ENCODE data around the gene NOTCH4. TPM values are rescaled to one million over a fixed set of nuclear protein-coding genes. Genes with fewer than 3 reads are reported as not detected.
A peak's percentile ranks its signal among the peaks of the same experiment; 100 is the strongest.

Gene NOTCH4
- total and polyA plus RNA-seq, 9 of the 15 experiments (the other 6 are each of a cell fraction or from before 2014, with no cell fraction given), result 0.24 to 4.3 (median 1.7) TPM

DNA sequence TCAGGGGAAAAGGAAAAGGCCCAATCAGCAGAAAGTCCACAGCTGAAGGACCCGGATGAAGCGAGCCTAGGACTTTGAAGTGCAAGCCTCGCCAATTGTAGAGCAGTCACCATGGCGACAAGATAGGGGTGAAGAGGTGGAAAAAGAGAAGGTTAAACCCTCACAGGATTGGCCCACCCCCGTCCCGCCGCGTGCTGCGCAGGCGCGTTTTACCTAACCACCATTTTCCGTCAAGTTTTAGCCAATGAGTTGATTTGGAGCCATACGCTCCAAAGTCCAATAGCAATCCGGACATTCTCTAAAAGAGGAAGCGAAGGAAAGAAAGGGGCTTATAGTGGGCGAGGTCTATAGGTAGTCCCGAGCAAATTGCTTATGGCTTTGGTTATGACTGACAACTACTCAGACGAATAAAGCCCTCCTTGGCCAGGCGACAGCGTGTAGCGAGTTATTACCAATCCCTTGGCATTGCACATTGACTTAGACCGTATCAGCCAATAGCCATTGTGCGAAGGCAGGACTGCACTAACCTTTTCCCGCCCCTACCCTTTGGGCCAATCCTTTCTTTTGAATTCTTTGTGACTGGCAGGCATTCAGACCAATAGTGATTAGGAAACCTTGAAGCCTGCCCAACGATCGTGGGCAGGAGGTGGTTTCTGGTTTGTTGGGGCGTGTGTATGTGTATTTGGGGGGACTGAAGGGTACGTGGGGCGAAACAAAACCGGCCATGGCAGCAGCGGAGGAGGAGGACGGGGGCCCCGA, 45.9 kb downstream of the NOTCH4 start, which contains the start of gene RNF5 (continued):
- TF ChIP-seq XRCC5 (IDR thresholded peaks at IDR 0.05; ENCODE audit: low read depth, low read length) (0 out of 2 replicates have a peak, but pooled peaks have one; percentile 51), CEBPG (CRISPR knock-in tag; IDR thresholded peaks at IDR 0.05) (no peak), CEBPG (tag; conservative IDR thresholded peaks at IDR 0.05 in 1 of 2, IDR thresholded peaks at IDR 0.05 in 1 of 2) (0 out of 4 replicates have a peak, but pooled peaks of 1 of the 2 experiments have one; percentile 27), DIDO1 (tag; IDR thresholded peaks at IDR 0.05; ENCODE audit: low read depth) (0 out of 2 replicates have a peak, but pooled peaks have one; percentile 10), SAP30 (IDR thresholded peaks at IDR 0.05; ENCODE audit: borderline replicate concordance, insufficient read depth, low read depth, low read length, poor library complexity, severe bottlenecking) (no peak), CEBPB (tag; IDR thresholded peaks at IDR 0.05) (peak; percentile 59), PML (IDR thresholded peaks at IDR 0.05; ENCODE audit: low read length) (peak; percentile 14; the same call in 1 of the 2 replicates), RCOR1 (IDR thresholded peaks at IDR 0.05; ENCODE audit: borderline replicate concordance in 1 of 2, low read depth in 2 of 2, low read length in 2 of 2) (peak in 1 of 2 experiments; percentile 76; a peak in 2 of 4 replicates)
- TF ChIP-seq, protein P1, sequence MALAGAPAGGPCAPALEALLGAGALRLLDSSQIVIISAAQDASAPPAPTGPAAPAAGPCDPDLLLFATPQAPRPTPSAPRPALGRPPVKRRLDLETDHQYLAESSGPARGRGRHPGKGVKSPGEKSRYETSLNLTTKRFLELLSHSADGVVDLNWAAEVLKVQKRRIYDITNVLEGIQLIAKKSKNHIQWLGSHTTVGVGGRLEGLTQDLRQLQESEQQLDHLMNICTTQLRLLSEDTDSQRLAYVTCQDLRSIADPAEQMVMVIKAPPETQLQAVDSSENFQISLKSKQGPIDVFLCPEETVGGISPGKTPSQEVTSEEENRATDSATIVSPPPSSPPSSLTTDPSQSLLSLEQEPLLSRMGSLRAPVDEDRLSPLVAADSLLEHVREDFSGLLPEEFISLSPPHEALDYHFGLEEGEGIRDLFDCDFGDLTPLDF (CRISPR knock-in tag; IDR thresholded peaks at IDR 0.05), result peak; percentile 87; the same call in 1 of the 2 replicates
- TF ChIP-seq, protein P2, sequence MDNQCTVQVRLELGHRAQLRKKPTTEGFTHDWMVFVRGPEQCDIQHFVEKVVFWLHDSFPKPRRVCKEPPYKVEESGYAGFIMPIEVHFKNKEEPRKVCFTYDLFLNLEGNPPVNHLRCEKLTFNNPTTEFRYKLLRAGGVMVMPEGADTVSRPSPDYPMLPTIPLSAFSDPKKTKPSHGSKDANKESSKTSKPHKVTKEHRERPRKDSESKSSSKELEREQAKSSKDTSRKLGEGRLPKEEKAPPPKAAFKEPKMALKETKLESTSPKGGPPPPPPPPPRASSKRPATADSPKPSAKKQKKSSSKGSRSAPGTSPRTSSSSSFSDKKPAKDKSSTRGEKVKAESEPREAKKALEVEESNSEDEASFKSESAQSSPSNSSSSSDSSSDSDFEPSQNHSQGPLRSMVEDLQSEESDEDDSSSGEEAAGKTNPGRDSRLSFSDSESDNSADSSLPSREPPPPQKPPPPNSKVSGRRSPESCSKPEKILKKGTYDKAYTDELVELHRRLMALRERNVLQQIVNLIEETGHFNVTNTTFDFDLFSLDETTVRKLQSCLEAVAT (IDR thresholded peaks at IDR 0.05), result peak in 1 of 2 experiments; percentile 94; a peak in 2 of 4 replicates
- TF ChIP-seq, protein P3, sequence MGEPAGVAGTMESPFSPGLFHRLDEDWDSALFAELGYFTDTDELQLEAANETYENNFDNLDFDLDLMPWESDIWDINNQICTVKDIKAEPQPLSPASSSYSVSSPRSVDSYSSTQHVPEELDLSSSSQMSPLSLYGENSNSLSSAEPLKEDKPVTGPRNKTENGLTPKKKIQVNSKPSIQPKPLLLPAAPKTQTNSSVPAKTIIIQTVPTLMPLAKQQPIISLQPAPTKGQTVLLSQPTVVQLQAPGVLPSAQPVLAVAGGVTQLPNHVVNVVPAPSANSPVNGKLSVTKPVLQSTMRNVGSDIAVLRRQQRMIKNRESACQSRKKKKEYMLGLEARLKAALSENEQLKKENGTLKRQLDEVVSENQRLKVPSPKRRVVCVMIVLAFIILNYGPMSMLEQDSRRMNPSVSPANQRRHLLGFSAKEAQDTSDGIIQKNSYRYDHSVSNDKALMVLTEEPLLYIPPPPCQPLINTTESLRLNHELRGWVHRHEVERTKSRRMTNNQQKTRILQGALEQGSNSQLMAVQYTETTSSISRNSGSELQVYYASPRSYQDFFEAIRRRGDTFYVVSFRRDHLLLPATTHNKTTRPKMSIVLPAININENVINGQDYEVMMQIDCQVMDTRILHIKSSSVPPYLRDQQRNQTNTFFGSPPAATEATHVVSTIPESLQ (CRISPR knock-in tag; IDR thresholded peaks at IDR 0.05), result 0 out of 2 replicates have a peak, but pooled peaks have one; percentile 10
- TF ChIP-seq, protein P4, sequence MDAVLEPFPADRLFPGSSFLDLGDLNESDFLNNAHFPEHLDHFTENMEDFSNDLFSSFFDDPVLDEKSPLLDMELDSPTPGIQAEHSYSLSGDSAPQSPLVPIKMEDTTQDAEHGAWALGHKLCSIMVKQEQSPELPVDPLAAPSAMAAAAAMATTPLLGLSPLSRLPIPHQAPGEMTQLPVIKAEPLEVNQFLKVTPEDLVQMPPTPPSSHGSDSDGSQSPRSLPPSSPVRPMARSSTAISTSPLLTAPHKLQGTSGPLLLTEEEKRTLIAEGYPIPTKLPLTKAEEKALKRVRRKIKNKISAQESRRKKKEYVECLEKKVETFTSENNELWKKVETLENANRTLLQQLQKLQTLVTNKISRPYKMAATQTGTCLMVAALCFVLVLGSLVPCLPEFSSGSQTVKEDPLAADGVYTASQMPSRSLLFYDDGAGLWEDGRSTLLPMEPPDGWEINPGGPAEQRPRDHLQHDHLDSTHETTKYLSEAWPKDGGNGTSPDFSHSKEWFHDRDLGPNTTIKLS (IDR thresholded peaks at IDR 0.05; ENCODE audit: borderline replicate concordance, low read depth), result 0 out of 2 replicates have a peak, but pooled peaks have one; percentile 35
- TF ChIP-seq, protein P5, sequence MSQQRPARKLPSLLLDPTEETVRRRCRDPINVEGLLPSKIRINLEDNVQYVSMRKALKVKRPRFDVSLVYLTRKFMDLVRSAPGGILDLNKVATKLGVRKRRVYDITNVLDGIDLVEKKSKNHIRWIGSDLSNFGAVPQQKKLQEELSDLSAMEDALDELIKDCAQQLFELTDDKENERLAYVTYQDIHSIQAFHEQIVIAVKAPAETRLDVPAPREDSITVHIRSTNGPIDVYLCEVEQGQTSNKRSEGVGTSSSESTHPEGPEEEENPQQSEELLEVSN (IDR thresholded peaks at IDR 0.05; ENCODE audit: borderline replicate concordance in 1 of 2, extremely low read depth in 1 of 2, insufficient read depth in 1 of 2, insufficient read length in 1 of 2, low read depth in 1 of 2, low read length in 1 of 2, poor library complexity in 1 of 2, severe bottlenecking in 1 of 2), result peak; percentile 77 to 83
- TF ChIP-seq, protein P6, sequence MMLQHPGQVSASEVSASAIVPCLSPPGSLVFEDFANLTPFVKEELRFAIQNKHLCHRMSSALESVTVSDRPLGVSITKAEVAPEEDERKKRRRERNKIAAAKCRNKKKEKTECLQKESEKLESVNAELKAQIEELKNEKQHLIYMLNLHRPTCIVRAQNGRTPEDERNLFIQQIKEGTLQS (IDR thresholded peaks at IDR 0.05), result no peak
- TF ChIP-seq, protein P6 (CRISPR knock-in tag; conservative IDR thresholded peaks at IDR 0.05), result peak; percentile 75

Measured in K562 (cell line).